WTC11 (cell line): ENCODE results near the gene NEK2. TPM values are rescaled to one million over a fixed set of nuclear protein-coding genes. Genes with fewer than 3 reads are reported as not detected.

Experiments used
- ATAC-seq: fragments of 200-7000 bp; cut with Tn5 transposase; 2 replicates; pipeline ENCODE4 v1.10.0; 2021; ENCODE audit warnings: mild to moderate bottlenecking, moderate library complexity
- CTCF ChIA-PET: fragments of 300-600 bp; sonication (Branson Sonifier 250); formaldehyde crosslinking; loops from one replicate; lab custom pipeline; 2021; ENCODE audit warnings: antibody characterized with exemption; lab: Charles Lee
- POLR2A ChIA-PET: fragments of 350-600 bp; sonication (Branson Sonifier 250); formaldehyde crosslinking; loops from one replicate; lab custom pipeline; 2021; ENCODE audit warnings: antibody characterized with exemption; lab: Charles Lee
- DNase-seq: peaks from one replicate; pipeline ENCODE4 v3.0.0; 2021; ENCODE audit warnings: low spot score
- H3K27ac Mint-ChIP-seq: 2 replicates; pipeline ENCODE4 v1.8.0; 2021; ENCODE audit warnings: mixed read lengths
- H3K27me3 Mint-ChIP-seq: 2 replicates; pipeline ENCODE4 v1.8.0; 2021; ENCODE audit warnings: low read depth, mild to moderate bottlenecking, moderate library complexity, mixed read lengths
- H3K36me3 Mint-ChIP-seq: 2 replicates; pipeline ENCODE4 v1.8.0; 2021; ENCODE audit warnings: mixed read lengths
- H3K4me1 Mint-ChIP-seq: 2 replicates; pipeline ENCODE4 v1.8.0; 2022; ENCODE audit warnings: mixed read lengths
- H3K4me3 Mint-ChIP-seq: 2 replicates; pipeline ENCODE4 v1.8.0; 2021; ENCODE audit warnings: mild to moderate bottlenecking, moderate library complexity, mixed read lengths
- H3K9me3 Mint-ChIP-seq: 2 replicates; pipeline ENCODE4 v1.8.0; 2021; ENCODE audit warnings: mixed read lengths
- ETV6 ChIP-seq: sonication (generic); formaldehyde crosslinking; IDR thresholded peaks from 2 replicates; pipeline ENCODE4 v1.8.1; 2022; ENCODE audit warnings: mild to moderate bottlenecking, missing genetic modification reagents
- FOXP1 ChIP-seq: sonication (generic); formaldehyde crosslinking; IDR thresholded peaks from 2 replicates; pipeline ENCODE4 v1.8.0; 2022; ENCODE audit warnings: missing genetic modification reagents, mild to moderate bottlenecking, moderate library complexity, borderline replicate concordance
- GTF2I ChIP-seq: fragments of 250-450 bp; sonication (Bioruptor Pico); conservative IDR thresholded peaks from 2 replicates; pipeline ENCODE4 v1.4.0; 2021; ENCODE audit warnings: mild to moderate bottlenecking
- JUN ChIP-seq: sonication (generic); formaldehyde crosslinking; IDR thresholded peaks from 2 replicates; pipeline ENCODE4 v1.8.0; 2023; ENCODE audit warnings: mild to moderate bottlenecking, missing genetic modification reagents
- MXD4 ChIP-seq: fragments of 250-450 bp; sonication (Bioruptor Pico); IDR thresholded peaks from 2 replicates; pipeline ENCODE4 v1.8.0; 2021; ENCODE audit warnings: mild to moderate bottlenecking, moderate library complexity, borderline replicate concordance
- SMAD4 ChIP-seq: sonication (generic); formaldehyde crosslinking; IDR thresholded peaks from 2 replicates; pipeline ENCODE4 v1.8.0; 2022; ENCODE audit warnings: mild to moderate bottlenecking, missing genetic modification reagents
- SOX15 ChIP-seq: fragments of 250-450 bp; sonication (Bioruptor Pico); IDR thresholded peaks from 2 replicates; pipeline ENCODE4 v1.9.0; 2021; ENCODE audit warnings: mild to moderate bottlenecking
- TEAD1 ChIP-seq: sonication (generic); formaldehyde crosslinking; IDR thresholded peaks from 2 replicates; pipeline ENCODE4 v1.8.0; 2022; ENCODE audit warnings: mild to moderate bottlenecking, missing genetic modification reagents
- TP53 ChIP-seq: sonication (generic); formaldehyde crosslinking; IDR thresholded peaks from 2 replicates; pipeline ENCODE4 v1.8.1; 2023; ENCODE audit warnings: mild to moderate bottlenecking, missing genetic modification reagents
- ZNF121 ChIP-seq: sonication (generic); formaldehyde crosslinking; IDR thresholded peaks from 2 replicates; pipeline ENCODE4 v1.8.0; 2023; ENCODE audit warnings: missing genetic modification reagents
- ZNF138 ChIP-seq: sonication (generic); formaldehyde crosslinking; conservative IDR thresholded peaks from 2 replicates; pipeline ENCODE4 v1.8.1; 2022; ENCODE audit warnings: mild to moderate bottlenecking, moderate library complexity, missing genetic modification reagents
- ZNF219 ChIP-seq: sonication (generic); formaldehyde crosslinking; IDR thresholded peaks from 2 replicates; pipeline ENCODE4 v1.8.0; 2023; ENCODE audit warnings: missing genetic modification reagents, mild to moderate bottlenecking, borderline replicate concordance
- ZNF232 ChIP-seq: sonication (generic); formaldehyde crosslinking; IDR thresholded peaks from 2 replicates; pipeline ENCODE4 v1.8.0; 2022; ENCODE audit warnings: mild to moderate bottlenecking, missing genetic modification reagents
- total RNA-seq: library from RNA; stranded (reverse); gene quantifications from 3 replicates; pipeline ENCODE4 v1.2.3, GENCODE V29; 2021
- TF ChIP-seq, protein P1 (sequence below): sonication (generic); formaldehyde crosslinking; conservative IDR thresholded peaks from 2 replicates; pipeline ENCODE4 v1.8.1; 2022; ENCODE audit warnings: mild to moderate bottlenecking, missing genetic modification reagents
- TF ChIP-seq, protein P2 (sequence below): sonication (generic); formaldehyde crosslinking; IDR thresholded peaks from 2 replicates; pipeline ENCODE4 v1.8.1; 2023; ENCODE audit warnings: mild to moderate bottlenecking, missing genetic modification reagents, moderate library complexity
- TF ChIP-seq, protein P3 (sequence below): sonication (generic); formaldehyde crosslinking; IDR thresholded peaks from 2 replicates; pipeline ENCODE4 v1.8.1; 2023; ENCODE audit warnings: mild to moderate bottlenecking, moderate library complexity, missing genetic modification reagents
- TF ChIP-seq, protein P4 (sequence below): fragments of 250-450 bp; sonication (Bioruptor Pico); IDR thresholded peaks from 2 replicates; pipeline ENCODE4 v1.8.0; 2021; ENCODE audit warnings: mild to moderate bottlenecking
- TF ChIP-seq, protein P5 (sequence below): sonication (generic); formaldehyde crosslinking; IDR thresholded peaks from 2 replicates; pipeline ENCODE4 v1.8.0; 2023; ENCODE audit warnings: missing genetic modification reagents, mild to moderate bottlenecking, borderline replicate concordance

NEK2 gene
- total RNA-seq, 1 experiment from 2014 or later: 23.5 TPM

DNA sequence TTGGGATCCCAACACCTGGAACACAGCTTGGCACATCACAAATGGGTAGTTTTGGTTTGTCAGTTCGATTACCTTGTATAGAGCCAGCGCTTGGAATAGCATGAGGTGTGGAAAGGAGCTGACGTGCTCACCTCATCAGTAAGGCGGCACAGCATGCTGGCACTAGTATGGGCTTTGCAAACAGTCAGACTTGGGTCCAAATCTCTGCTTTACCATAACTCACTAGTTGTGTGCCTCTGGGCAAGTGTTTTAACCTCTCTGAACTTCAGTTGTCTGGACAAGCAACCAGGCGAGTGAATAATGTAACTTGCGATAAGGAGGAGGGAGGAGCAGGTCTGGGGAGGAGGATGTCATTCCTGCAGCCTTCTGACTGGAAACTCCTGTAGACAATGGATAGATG lies 26.3 kb upstream of the NEK2 start:
- TF ChIP-seq, protein P1, sequence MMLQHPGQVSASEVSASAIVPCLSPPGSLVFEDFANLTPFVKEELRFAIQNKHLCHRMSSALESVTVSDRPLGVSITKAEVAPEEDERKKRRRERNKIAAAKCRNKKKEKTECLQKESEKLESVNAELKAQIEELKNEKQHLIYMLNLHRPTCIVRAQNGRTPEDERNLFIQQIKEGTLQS (CRISPR knock-in tag): no peak
- no peak for TF ChIP-seq TEAD1 (CRISPR knock-in tag)
- TF ChIP-seq, protein P2, sequence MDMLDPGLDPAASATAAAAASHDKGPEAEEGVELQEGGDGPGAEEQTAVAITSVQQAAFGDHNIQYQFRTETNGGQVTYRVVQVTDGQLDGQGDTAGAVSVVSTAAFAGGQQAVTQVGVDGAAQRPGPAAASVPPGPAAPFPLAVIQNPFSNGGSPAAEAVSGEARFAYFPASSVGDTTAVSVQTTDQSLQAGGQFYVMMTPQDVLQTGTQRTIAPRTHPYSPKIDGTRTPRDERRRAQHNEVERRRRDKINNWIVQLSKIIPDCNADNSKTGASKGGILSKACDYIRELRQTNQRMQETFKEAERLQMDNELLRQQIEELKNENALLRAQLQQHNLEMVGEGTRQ: no peak
- TF ChIP-seq, protein P3, sequence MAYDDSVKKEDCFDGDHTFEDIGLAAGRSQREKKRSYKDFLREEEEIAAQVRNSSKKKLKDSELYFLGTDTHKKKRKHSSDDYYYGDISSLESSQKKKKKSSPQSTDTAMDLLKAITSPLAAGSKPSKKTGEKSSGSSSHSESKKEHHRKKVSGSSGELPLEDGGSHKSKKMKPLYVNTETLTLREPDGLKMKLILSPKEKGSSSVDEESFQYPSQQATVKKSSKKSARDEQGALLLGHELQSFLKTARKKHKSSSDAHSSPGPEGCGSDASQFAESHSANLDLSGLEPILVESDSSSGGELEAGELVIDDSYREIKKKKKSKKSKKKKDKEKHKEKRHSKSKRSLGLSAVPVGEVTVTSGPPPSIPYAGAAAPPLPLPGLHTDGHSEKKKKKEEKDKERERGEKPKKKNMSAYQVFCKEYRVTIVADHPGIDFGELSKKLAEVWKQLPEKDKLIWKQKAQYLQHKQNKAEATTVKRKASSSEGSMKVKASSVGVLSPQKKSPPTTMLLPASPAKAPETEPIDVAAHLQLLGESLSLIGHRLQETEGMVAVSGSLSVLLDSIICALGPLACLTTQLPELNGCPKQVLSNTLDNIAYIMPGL (CRISPR knock-in tag): no peak
- no peak for TF ChIP-seq SOX15
- no peaks in the 10 kb centered on the region for H3K36me3 Mint-ChIP-seq
- no peak for DNase-seq
- H3K4me1 Mint-ChIP-seq: peaks cover 9% of the 10 kb centered on the region
- no peaks in the 10 kb centered on the region for H3K9me3 Mint-ChIP-seq
- no peak overlapping the region for H3K4me3 Mint-ChIP-seq
- ChIA-PET POLR2A (no interaction called here), CTCF (interaction anchor here (1.1 kb wide), 1 partner anchor 334 kb away, joined by 4 read pairs; the partner anchor contains the start of genes DTL and INTS7)
- H3K27ac Mint-ChIP-seq: no peak overlapping the region
- ATAC-seq: no peak
- H3K27me3 Mint-ChIP-seq: peaks cover 42% of the 10 kb centered on the region

DNA sequence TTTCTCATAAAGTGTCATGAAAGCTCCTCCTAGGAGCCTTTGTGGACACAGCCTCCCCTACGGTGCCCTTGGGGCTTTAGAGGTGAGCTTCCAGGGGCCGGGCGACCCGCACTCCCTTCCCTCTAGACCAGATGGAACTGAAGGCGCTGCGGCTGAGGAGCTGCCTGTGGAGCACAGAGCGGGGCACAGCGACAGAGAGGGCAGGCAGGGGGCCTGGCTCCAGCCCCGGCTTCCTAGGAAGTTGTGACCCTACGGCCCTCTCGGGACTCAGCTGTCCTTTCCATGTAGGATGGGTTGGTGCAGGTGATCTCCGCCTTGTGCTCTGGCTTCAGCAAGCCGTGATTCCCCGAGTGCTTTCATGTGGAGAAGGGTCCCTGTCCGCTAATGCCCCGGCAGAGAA lies 23.6 kb upstream of the NEK2 start:
- POLR2A ChIA-PET: interaction anchor here (0.5 to 1.9 kb wide), 4 partner anchors 26 to 336 kb away, joined by 3 to 6 read pairs (median 4); partner anchors contain the start of genes DTL and INTS7
- H3K4me1 Mint-ChIP-seq: peaks cover 7% of the 10 kb centered on the region
- peak overlapping the region; percentile 80 for H3K4me3 Mint-ChIP-seq
- H3K36me3 Mint-ChIP-seq: no peaks in the 10 kb centered on the region
- peak; percentile 69 for ATAC-seq
- peaks cover 31% of the 10 kb centered on the region for H3K27me3 Mint-ChIP-seq
- no peak for TF ChIP-seq GTF2I (CRISPR knock-in tag)
- no peak for TF ChIP-seq JUN (CRISPR knock-in tag)
- no peak for TF ChIP-seq SMAD4 (CRISPR knock-in tag)
- no peak for TF ChIP-seq MXD4
- no peak for TF ChIP-seq ETV6 (CRISPR knock-in tag)
- TF ChIP-seq, protein P4, sequence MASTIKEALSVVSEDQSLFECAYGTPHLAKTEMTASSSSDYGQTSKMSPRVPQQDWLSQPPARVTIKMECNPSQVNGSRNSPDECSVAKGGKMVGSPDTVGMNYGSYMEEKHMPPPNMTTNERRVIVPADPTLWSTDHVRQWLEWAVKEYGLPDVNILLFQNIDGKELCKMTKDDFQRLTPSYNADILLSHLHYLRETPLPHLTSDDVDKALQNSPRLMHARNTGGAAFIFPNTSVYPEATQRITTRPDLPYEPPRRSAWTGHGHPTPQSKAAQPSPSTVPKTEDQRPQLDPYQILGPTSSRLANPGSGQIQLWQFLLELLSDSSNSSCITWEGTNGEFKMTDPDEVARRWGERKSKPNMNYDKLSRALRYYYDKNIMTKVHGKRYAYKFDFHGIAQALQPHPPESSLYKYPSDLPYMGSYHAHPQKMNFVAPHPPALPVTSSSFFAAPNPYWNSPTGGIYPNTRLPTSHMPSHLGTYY (CRISPR knock-in tag): no peak
- TF ChIP-seq ZNF232 (CRISPR knock-in tag): no peak
- no peak for TF ChIP-seq ZNF138
- TF ChIP-seq ZNF219 (CRISPR knock-in tag): no peak
- TF ChIP-seq, protein P3 (CRISPR knock-in tag): no peak
- no peak for TF ChIP-seq TP53 (CRISPR knock-in tag)
- TF ChIP-seq ZNF121: no peak
- TF ChIP-seq, protein P5, sequence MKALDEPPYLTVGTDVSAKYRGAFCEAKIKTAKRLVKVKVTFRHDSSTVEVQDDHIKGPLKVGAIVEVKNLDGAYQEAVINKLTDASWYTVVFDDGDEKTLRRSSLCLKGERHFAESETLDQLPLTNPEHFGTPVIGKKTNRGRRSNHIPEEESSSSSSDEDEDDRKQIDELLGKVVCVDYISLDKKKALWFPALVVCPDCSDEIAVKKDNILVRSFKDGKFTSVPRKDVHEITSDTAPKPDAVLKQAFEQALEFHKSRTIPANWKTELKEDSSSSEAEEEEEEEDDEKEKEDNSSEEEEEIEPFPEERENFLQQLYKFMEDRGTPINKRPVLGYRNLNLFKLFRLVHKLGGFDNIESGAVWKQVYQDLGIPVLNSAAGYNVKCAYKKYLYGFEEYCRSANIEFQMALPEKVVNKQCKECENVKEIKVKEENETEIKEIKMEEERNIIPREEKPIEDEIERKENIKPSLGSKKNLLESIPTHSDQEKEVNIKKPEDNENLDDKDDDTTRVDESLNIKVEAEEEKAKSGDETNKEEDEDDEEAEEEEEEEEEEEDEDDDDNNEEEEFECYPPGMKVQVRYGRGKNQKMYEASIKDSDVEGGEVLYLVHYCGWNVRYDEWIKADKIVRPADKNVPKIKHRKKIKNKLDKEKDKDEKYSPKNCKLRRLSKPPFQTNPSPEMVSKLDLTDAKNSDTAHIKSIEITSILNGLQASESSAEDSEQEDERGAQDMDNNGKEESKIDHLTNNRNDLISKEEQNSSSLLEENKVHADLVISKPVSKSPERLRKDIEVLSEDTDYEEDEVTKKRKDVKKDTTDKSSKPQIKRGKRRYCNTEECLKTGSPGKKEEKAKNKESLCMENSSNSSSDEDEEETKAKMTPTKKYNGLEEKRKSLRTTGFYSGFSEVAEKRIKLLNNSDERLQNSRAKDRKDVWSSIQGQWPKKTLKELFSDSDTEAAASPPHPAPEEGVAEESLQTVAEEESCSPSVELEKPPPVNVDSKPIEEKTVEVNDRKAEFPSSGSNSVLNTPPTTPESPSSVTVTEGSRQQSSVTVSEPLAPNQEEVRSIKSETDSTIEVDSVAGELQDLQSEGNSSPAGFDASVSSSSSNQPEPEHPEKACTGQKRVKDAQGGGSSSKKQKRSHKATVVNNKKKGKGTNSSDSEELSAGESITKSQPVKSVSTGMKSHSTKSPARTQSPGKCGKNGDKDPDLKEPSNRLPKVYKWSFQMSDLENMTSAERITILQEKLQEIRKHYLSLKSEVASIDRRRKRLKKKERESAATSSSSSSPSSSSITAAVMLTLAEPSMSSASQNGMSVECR (CRISPR knock-in tag): no peak
- no peak for TF ChIP-seq FOXP1 (CRISPR knock-in tag)
- CTCF ChIA-PET: interaction anchor here (0.5 to 2.8 kb wide), 53 partner anchors 9 to 1526 kb away, joined by 3 to 58 read pairs (median 4); partner anchors contain the start of genes DTL, INTS7, NEK2 and PACC1
- DNase-seq: peak; percentile 35
- H3K9me3 Mint-ChIP-seq: no peaks in the 10 kb centered on the region
- no peak overlapping the region for H3K27ac Mint-ChIP-seq
